Measurements from ENCODE around the gene MRPL48. TPM values are rescaled to one million over a fixed set of nuclear protein-coding genes. Genes with fewer than 3 reads are reported as not detected.
A peak's percentile ranks its signal among the peaks of the same experiment; 100 is the strongest.
"Not testable (repeated sequence)": the region's sequence is repeated elsewhere in the genome, so short reads cannot be mapped to it uniquely, and the experiment has no call there.

MRPL48 gene
- polyA plus RNA-seq, 3 donors from 2014 or later: 55.8 to 106 (median 91.5) TPM

DNA sequence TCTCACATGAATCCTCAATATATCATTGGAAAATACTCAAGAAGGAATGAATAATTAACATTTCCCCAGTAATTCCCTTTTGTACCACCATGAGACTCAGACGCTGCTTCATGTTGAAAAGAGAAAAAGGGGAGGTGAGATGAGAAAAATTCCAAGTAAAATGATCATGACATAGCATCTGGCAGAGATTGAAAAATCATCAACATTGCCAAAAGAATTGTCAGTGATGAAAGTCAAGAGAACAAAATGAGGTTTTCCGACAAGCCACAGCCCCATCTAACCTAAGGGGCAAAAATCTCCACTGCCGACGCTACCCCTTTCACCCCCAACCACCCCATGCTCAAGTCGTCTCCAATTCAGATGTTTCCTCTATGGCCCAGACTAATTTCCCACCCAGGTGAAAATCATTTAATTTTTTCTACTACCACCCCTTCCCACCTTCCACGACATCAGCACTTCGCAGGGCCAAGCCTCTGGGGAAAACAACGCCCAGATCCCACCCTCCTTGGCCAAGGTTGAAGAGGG, 28.0 kb upstream of the MRPL48 start:
- peaks cover 28 to 35% of the 10 kb centered on the region in 2 donors for H3K4me1 Mint-ChIP-seq
- DNase-seq: no peak
- no peaks in the 10 kb centered on the region for H3K9me3 Mint-ChIP-seq
- H3K27ac Mint-ChIP-seq: peak overlapping the region; percentile 83 to 94 (median 90)
- peak overlapping the region; percentile 88 to 94 (median 93) for H3K4me3 Mint-ChIP-seq
- H3K36me3 Mint-ChIP-seq: no peaks in the 10 kb centered on the region
- peaks cover 0 to 4% (median 3%) of the 10 kb centered on the region in 3 donors for H3K27me3 Mint-ChIP-seq (ENCODE audit: low read depth in 3 of 3)

DNA sequence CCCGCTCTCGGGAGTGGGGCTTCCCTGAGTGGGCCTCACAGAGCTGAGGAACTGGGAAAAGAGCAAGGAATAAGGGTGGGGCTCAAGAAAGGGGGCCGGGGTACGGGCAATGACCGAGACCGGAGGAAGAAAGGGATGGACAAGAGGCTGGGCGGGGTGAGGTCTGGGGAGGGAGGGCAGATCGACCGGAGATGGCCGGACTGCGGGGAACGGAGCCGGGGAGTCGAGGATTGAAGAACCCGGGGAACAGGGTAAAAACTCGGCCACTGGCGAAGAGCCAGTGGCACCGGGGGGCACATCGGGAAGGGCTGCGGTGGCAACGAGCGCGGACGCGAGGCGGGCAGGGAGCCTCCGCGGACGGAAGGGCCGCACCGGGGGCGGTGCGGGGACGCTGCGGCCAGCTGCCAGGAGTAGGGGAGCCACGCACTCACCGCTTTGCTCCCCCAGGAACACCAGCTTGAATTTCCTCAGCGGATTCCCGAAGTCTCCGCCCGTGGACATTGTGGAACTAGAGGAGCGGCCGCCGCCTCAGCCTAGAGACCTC, 27.5 kb upstream of the MRPL48 start:
- no peak for DNase-seq
- Mint-ChIP-seq H3K36me3 (no peaks in the 10 kb centered on the region), H3K27me3 (ENCODE audit: low read depth in 3 of 3) (peaks cover 0 to 5% (median 3%) of the 10 kb centered on the region in 3 donors), H3K4me1 (peaks cover 28 to 35% of the 10 kb centered on the region in 2 donors), H3K4me3 (peak overlapping the region; percentile 88 to 94 (median 93)), H3K9me3 (no peaks in the 10 kb centered on the region), H3K27ac (peak overlapping the region; percentile 83 to 94 (median 90))

DNA sequence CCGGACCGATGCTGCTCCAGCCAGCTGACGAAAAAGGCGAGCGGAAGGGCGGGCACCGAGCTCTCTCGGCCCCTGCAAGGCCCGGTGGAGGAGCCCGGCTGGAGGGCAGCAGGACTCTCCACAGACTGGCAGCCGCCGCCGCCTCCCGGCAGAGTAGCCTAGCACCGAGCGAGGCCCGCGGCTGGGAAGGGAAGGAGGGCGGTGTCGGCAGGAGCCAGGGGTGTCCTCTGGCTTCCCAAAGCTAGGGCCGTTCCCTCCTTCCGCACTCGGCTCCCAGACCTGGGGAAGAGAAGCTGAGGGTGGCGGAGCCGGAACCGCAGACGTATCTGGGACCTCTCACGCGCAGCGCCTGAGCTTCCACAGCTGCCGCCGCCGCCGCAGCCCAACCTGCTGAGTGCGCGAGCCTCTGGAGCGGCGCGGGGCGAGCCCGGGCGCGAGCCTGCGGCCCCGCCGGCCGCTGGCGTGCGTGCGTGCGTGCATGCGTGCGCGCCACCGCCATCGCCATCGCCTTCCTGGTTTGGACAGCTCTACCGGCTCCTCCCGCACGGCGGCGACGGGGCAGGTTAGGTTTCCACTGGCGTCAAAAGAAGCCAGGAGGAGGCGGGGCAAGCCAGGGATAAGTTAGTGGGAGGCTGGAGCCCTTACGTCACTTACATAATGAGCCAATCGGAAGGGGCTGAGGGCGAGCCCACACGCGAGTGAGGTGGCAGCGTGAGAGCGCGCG, 26.8 kb upstream of the MRPL48 start, which contains the start of gene RAB6A:
TSS of gene RAB6A (minus strand) at position 396 of the 724 bp plus-strand sequence. CDS start 439 bp downstream, outside the sequence.
- peak; percentile 99 to 100 (median 100) for DNase-seq
- Mint-ChIP-seq H3K36me3 (no peaks in the 10 kb centered on the region), H3K27me3 (ENCODE audit: low read depth in 3 of 3) (peaks cover 0 to 7% (median 3%) of the 10 kb centered on the region in 3 donors), H3K9me3 (no peaks in the 10 kb centered on the region), H3K4me3 (peak within 1 kb of the TSS; percentile 88 to 94 (median 93)), H3K4me1 (peaks cover 28 to 32% of the 10 kb centered on the region in 2 donors), H3K27ac (peak within 1 kb of the TSS; percentile 84 to 97 (median 92))

DNA sequence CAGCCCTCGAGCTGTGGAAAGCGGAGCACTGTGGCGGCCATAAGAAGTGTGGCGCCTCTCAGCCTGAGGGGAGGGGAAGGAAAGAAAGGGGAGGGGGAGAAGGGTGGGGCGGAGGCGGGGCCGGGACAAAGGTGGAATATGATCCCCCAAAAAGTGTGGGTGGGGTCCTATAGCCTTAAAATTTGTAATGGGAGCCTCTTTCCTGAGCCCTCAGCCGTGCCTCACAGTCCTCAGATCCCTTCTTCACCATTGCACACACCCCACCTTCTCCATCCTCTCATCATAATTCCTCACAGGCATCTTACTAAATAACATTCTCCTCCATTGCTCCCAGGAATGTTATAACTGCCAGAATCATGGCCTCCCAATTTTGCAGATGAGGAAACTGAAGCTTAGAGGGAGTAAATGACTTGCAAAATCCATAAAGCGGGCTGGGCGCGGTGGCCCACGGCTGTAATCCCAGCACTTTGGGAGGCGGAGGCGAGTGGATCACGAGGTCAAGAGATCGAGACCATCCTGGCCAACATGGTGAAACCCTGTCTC, 26.2 kb upstream of the MRPL48 start:
- H3K9me3 Mint-ChIP-seq: peaks cover 0 to 2% (median 0%) of the 10 kb centered on the region in 6 donors
- H3K4me1 Mint-ChIP-seq: peaks cover 28 to 31% of the 10 kb centered on the region in 2 donors
- DNase-seq: no peak
- peaks cover 0 to 7% (median 6%) of the 10 kb centered on the region in 3 donors for H3K27me3 Mint-ChIP-seq (ENCODE audit: low read depth in 3 of 3)
- no peaks in the 10 kb centered on the region for H3K36me3 Mint-ChIP-seq
- peak overlapping the region; percentile 84 to 97 (median 91) for H3K27ac Mint-ChIP-seq
- H3K4me3 Mint-ChIP-seq: peak overlapping the region; percentile 88 to 94 (median 93)

DNA sequence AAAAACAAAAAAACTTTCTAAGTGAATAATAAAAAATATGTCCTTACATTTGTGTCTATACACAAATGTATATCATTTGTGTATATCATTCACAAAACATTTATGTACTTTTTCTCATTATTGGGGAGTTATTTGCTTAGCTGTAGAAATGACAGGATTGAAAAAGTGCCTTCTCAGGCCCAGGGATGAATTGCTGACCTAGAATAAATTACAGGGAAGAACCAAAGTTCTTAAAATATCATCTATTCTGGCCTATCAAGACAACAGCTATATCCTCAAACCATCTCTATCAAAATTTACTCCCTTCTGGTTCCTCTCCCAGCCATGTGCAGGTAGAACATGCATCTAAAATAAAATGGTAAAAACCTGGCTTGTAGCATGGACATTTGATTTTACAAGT, 24.9 kb upstream of the MRPL48 start:
- DNase-seq: no peak
- Mint-ChIP-seq H3K9me3 (peaks cover 0 to 2% (median 0%) of the 10 kb centered on the region in 6 donors), H3K4me1 (peaks cover 24 to 29% of the 10 kb centered on the region in 2 donors), H3K4me3 (no peak overlapping the region), H3K27ac (peak overlapping the region in 2 of 6 donors; percentile 58 to 74), H3K27me3 (ENCODE audit: low read depth in 3 of 3) (peaks cover 3 to 9% (median 8%) of the 10 kb centered on the region in 3 donors), H3K36me3 (no peaks in the 10 kb centered on the region)

DNA sequence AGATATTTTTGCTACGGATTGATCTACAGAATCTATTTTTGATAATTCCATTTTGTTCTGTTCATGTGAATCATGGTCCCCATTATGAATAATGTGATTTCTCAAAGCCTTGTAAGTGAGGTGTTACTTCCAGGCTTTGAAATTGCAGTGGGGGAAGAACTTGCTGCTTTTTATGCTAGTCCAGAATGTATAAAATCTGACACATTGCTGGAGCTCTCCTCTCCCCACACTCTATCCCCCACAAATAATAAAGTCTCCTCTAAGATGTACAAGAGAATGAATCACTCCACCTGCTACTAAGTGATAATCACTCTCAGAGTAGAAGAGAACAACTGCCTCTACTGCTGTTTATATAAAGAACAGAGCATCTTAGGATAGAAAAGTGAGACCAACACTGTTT, 20.9 kb upstream of the MRPL48 start:
- Mint-ChIP-seq H3K36me3 (no peaks in the 10 kb centered on the region), H3K4me3 (no peak overlapping the region), H3K4me1 (peaks cover 0 to 2% of the 10 kb centered on the region in 2 donors), H3K27me3 (ENCODE audit: low read depth in 3 of 3) (peaks cover 5 to 8% (median 6%) of the 10 kb centered on the region in 3 donors), H3K9me3 (peaks cover 0 to 2% (median 0%) of the 10 kb centered on the region in 6 donors), H3K27ac (no peak overlapping the region)
- no peak for DNase-seq

DNA sequence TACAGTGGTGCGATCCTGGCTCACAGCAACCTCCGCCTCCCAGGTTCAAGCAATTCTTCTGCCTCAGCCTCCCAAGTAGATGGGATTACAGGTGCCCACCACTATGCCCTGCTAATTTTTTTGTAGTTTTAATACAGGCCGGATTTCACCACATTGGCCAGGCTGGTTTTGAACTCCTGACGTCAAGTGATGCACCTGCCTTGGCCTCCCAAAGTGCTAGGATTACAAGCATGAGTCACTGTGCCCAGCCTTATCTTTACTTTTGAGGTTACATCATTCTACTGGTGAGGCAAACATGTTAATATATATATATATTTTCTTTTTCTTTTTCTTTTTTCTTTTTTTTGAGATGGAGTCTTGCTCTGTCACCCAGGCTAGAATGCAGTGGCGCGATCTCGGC, 16.9 kb upstream of the MRPL48 start:
- not testable (repeated sequence) for H3K27ac Mint-ChIP-seq; DNase-seq; H3K9me3 Mint-ChIP-seq; H3K36me3 Mint-ChIP-seq; H3K4me1 Mint-ChIP-seq; H3K27me3 Mint-ChIP-seq (ENCODE audit: low read depth in 3 of 3); H3K4me3 Mint-ChIP-seq

DNA sequence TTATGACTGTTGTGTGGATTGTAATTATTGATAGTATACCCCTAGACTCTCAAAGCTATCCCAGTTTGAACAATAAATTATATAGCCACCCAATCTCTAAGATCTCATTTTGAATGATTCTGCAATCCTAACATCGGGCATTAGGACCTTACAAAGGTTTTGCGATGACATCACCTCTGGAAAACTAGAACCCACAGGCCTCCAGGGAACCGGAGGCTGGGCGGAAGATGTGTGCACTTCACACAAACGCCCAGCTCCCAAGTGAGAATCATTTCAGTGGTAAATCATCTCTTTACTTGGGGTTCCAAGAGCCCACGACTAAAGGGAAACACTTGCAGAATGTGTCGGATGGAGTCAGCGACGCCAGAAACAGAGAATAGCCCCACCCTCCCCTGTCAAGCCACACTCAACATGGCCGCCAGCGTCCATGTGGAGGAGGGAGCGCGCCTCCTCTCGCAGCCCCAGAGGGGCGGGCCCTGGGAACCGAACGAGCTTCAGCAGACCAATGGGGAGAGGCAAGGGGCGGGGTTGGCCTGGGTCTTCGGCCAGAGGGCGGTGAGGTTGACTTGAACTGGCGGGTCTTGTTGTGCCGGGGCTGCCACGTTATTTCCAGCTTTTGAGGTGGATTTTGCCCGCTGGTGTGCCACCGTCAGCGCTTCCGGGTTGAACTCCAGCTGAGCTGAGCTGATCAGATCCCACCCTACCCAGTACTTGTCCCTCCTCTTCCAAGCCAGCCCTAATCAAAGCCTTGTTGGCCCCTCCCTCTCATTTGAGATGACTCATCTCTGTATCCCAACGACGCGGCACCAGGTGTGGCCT, 8.4 kb upstream of the MRPL48 start:
- H3K27ac Mint-ChIP-seq: peak overlapping the region; percentile 92 to 99 (median 98)
- peaks cover 0 to 2% (median 0%) of the 10 kb centered on the region in 3 donors for H3K27me3 Mint-ChIP-seq (ENCODE audit: low read depth in 3 of 3)
- H3K36me3 Mint-ChIP-seq: no peaks in the 10 kb centered on the region
- H3K4me1 Mint-ChIP-seq: peaks cover 13 to 17% of the 10 kb centered on the region in 2 donors
- peak; percentile 95 to 96 (median 95) for DNase-seq
- H3K4me3 Mint-ChIP-seq: peak overlapping the region; percentile 91 to 94 (median 93)
- H3K9me3 Mint-ChIP-seq: no peaks in the 10 kb centered on the region

DNA sequence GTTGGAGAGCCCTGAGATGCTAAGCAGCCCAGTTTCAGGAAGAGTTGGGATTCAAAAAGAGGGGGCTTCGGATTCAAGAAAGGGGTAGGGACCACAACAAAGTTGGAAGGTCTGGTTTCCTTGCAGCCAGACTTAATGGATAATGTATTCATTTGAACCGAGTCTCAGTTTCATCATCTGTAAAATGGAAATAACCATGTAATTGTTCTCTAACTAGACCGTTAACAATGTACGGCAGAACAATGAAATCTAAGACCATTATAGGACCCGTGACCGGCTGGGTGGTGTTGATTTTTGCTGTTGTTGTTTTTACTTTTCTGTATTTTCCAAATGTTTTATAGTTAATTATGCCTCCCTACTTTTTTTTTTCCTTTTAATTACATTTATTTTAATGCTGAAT, 6.4 kb upstream of the MRPL48 start:
- peaks cover 13 to 17% of the 10 kb centered on the region in 2 donors for H3K4me1 Mint-ChIP-seq
- H3K27me3 Mint-ChIP-seq (ENCODE audit: low read depth in 3 of 3): peaks cover 0 to 3% (median 0%) of the 10 kb centered on the region in 3 donors
- peak overlapping the region in 2 of 5 donors; percentile 44 to 45 for H3K4me3 Mint-ChIP-seq
- H3K9me3 Mint-ChIP-seq: no peaks in the 10 kb centered on the region
- no peak overlapping the region for H3K27ac Mint-ChIP-seq
- peaks cover 0 to 3% (median 0%) of the 10 kb centered on the region in 3 donors for H3K36me3 Mint-ChIP-seq
- no peak for DNase-seq

DNA sequence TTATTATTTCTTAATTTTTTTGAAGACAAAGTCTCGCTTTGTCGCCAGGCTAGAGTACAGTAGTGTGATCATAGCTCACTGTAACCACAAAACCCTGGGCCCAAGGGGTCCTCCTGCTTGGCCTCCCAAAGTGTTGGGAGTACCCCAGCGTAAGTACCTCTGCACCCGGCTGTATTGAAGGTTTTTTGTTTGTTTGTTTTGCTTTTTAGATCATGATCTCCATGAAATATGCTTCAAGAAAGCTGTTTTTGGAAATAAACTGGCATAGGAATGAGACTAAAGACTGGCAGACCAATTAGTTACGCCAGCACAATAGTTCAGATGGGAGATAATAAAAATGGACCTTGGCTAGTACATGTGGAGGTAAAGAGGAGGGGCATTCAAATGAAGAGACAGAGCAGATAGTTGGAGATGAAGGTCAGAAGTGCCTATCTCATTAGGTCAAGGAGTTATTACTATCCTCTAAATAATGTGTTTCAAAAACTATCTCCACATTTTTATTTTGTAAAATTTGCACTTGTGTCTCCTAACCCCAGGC, 4.1 kb upstream of the MRPL48 start:
- H3K36me3 Mint-ChIP-seq: peaks cover 0 to 3% (median 0%) of the 10 kb centered on the region in 3 donors
- no peak for DNase-seq
- H3K9me3 Mint-ChIP-seq: no peaks in the 10 kb centered on the region
- H3K4me1 Mint-ChIP-seq: peaks cover 25 to 28% of the 10 kb centered on the region in 2 donors
- H3K27ac Mint-ChIP-seq: no peak overlapping the region
- H3K4me3 Mint-ChIP-seq: no peak overlapping the region
- peaks cover 3 to 4% (median 4%) of the 10 kb centered on the region in 3 donors for H3K27me3 Mint-ChIP-seq (ENCODE audit: low read depth in 3 of 3)

DNA sequence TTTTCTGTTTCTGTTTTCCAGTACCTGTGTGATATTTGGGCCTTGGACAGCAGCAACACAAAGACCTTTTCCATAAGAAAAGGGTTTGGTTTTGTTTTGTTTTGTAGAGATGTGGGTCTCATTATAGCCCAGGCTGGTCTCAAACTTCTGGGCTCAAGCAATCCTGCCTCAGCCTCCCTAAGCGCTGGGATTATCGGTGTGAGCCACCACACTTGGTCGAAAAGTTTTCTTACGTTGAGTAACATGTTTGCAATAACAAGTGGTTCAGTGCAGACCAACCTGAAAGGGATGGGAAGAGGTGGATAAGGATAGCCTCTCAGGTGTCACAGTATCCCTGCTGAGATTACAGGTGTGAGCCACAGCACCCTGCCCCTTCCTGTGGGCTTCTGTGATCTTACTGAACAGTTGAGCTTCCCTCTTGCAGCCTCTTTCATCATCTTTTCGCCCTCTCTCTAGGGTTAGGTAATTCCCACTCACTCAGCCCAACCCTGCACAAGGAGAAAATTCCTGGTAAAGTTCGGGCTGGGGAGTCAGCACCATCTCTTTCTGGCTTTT, 3.5 kb upstream of the MRPL48 start:
- Mint-ChIP-seq H3K27me3 (ENCODE audit: low read depth in 3 of 3) (peaks cover 4 to 5% (median 4%) of the 10 kb centered on the region in 3 donors), H3K9me3 (no peaks in the 10 kb centered on the region), H3K27ac (no peak overlapping the region), H3K4me1 (peaks cover 26 to 28% of the 10 kb centered on the region in 2 donors), H3K36me3 (peaks cover 0 to 3% (median 0%) of the 10 kb centered on the region in 3 donors), H3K4me3 (no peak overlapping the region)
- DNase-seq: no peak

DNA sequence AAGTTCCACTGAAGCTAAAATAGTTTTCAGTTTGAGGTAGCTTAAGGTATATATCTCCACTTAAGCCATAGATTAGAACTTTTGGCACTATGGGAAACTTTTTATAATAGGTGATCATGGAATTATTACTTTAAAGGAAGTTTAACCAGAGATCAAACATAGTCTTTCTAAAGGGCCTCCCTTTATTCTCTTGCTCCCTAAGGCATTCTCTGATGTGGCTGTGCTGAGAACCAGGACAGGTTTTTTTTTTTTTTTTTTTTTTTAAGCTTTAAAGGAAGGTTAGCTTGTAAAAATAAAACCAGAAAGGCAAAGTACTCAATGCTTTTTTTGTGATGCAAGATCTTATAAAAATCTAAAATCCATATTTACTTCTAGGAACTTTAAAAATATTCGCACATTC, 2.9 kb upstream of the MRPL48 start:
- peaks cover 0 to 3% (median 0%) of the 10 kb centered on the region in 3 donors for H3K36me3 Mint-ChIP-seq
- H3K27ac Mint-ChIP-seq: no peak overlapping the region
- H3K4me1 Mint-ChIP-seq: peaks cover 26 to 28% of the 10 kb centered on the region in 2 donors
- no peak for DNase-seq
- no peaks in the 10 kb centered on the region for H3K9me3 Mint-ChIP-seq
- peaks cover 4% of the 10 kb centered on the region in 3 donors for H3K27me3 Mint-ChIP-seq (ENCODE audit: low read depth in 3 of 3)
- H3K4me3 Mint-ChIP-seq: no peak overlapping the region

DNA sequence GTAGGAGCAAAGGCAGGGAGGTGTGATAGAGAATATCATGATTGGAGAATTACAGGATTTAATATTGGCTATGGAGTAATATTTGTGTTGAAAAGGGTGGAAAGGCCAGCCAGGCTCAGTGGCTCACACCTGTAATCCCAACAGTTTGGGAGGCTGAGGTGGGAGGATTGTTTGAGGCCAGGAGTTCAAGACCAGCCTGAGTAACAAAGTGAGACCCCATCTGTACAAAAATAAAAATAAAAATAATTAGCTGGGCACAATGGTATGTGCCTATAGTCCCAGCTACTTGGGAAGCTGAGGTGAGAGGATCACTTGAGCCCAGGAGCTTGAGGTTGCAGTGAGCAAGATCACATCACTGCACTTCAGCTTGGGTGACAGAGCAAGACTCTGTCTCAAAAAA, 2.2 kb upstream of the MRPL48 start:
- not testable (repeated sequence) for H3K9me3 Mint-ChIP-seq; H3K36me3 Mint-ChIP-seq; H3K27me3 Mint-ChIP-seq (ENCODE audit: low read depth in 3 of 3); H3K27ac Mint-ChIP-seq; DNase-seq
- Mint-ChIP-seq H3K4me1 (peaks cover 25 to 26% of the 10 kb centered on the region in 2 donors), H3K4me3 (peak overlapping the region in 1 of 5 donors; percentile 10)
